Esophagus (tissue), 2 donors: ENCODE results near the gene ZNF384. TPM values are rescaled to one million over a fixed set of nuclear protein-coding genes. Genes with fewer than 3 reads are reported as not detected.
A peak's percentile ranks its signal among the peaks of the same experiment; 100 is the strongest.

Experiments
- H3K27ac ChIP-seq, 2 donors: one replicate each; pipeline ENCODE4 v1.5.1; 2013; ENCODE audit warnings: low read depth in 2 of 2, mild to moderate bottlenecking in 2 of 2, inconsistent platforms in 1 of 2, low read length in 1 of 2, moderate library complexity in 1 of 2
- H3K27me3 ChIP-seq, 2 donors: one replicate each; pipeline ENCODE4 v1.6.1; 2013; ENCODE audit warnings: low read length in 2 of 2, control low read depth in 1 of 2, mild to moderate bottlenecking in 1 of 2; ENCODE audit not compliant: insufficient read depth in 2 of 2, control insufficient read depth in 1 of 2
- H3K36me3 ChIP-seq, 2 donors: one replicate each; pipeline ENCODE4 v1.6.1; 2013; ENCODE audit warnings: low read length in 1 of 2; ENCODE audit not compliant: control insufficient read depth in 2 of 2, insufficient read depth in 2 of 2
- H3K4me1 ChIP-seq, 2 donors: one replicate each; pipeline ENCODE4 v1.6.1; 2013; ENCODE audit warnings: low read length in 1 of 2; ENCODE audit not compliant: control insufficient read depth in 2 of 2, insufficient read depth in 2 of 2
- H3K4me3 ChIP-seq, 2 donors: one replicate each; pipeline ENCODE4 v1.5.1; 2013; ENCODE audit warnings: low read length in 2 of 2, mild to moderate bottlenecking in 2 of 2, low read depth in 1 of 2, moderate library complexity in 1 of 2
- H3K9me3 ChIP-seq, 2 donors: one replicate each; pipeline ENCODE4 v1.6.1; 2013; ENCODE audit warnings: mild to moderate bottlenecking in 2 of 2, low read depth in 1 of 2, low read length in 1 of 2, moderate library complexity in 1 of 2; ENCODE audit not compliant: control insufficient read depth in 2 of 2, insufficient read depth in 1 of 2
- WGBS, 2 donors: extraction: QIAGEN DNeasy Blood & Tissue Kit; methylation state at CpG; one replicate each; pipeline ENCODE4 v1.1.7; 2013; 5-methylcytosine and 5-hydroxymethylcytosine counted together
- polyA plus RNA-seq, 2 donors: library from polyadenylated mRNA; stranded (reverse); fragments of 200-250 nt; gene quantifications; one replicate each; pipeline ENCODE4 v1.2.3, GENCODE V29; 2013
- donor health status: healthy with polysubstance abuse.
- donor health status: Bipolar disorder and iron deficiency.

ZNF384 gene
- polyA plus RNA-seq, 2 donors, result 22.2 to 26.9 TPM

DNA sequence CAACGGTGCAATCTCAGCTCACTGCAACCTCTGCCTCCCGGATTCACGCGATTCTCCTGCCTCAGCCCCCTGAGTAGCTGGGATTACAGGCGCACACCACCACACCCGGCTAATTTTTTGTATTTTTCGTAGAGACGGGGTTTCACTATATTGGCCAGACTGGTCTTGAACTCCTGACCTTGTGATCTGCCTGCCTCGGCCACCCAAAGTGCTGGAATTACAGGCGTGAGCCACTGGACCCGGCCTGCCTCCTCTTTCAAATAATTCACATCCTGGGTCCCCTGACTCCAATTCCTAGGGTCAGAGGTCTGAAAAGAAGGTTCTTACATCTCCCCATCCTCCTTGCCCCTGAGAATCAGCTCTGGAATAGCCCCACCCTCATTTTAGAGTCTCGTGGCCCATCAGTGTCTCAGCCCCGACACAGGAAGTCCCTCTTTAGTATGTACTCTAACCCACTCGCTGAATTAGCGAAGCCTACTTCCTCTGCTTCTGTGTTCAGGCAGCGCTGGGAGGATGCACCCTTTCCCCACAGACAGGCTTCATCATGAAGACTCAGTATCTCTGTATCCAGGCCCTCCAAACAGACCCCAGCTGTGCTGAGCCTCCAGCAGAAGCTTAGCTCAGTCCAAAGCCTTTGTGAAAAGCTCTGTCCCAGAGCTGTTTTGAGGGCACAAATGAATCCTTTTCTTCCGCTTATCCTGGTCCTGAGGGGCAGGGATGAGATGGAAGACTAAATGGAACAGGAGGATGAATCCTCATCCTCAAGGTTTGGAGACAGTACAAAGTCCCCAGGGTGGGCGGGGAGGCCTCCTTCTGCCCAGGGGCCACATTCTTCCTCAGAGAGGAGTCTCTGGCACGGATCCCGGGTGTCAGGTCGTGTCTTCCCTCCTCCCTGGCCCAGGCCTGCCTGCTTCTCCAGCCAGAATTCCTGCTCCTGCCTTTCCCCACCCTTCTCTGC lies 56.9 kb downstream of the ZNF384 start:
- WGBS, 2 donors, result 50 to 58% methylated on average over 21 of the region's 21 CpGs
- H3K9me3 ChIP-seq, result no peaks in the 10 kb centered on the region
- peaks cover 0 to 18% of the 10 kb centered on the region in 2 donors for H3K4me1 ChIP-seq
- H3K36me3 ChIP-seq, result peaks cover 0 to 3% of the 10 kb centered on the region in 2 donors
- H3K4me3 ChIP-seq, result no peak overlapping the region
- H3K27ac ChIP-seq, result peak overlapping the region in 1 of 2 donors; percentile 6
- H3K27me3 ChIP-seq, result no peaks in the 10 kb centered on the region

DNA sequence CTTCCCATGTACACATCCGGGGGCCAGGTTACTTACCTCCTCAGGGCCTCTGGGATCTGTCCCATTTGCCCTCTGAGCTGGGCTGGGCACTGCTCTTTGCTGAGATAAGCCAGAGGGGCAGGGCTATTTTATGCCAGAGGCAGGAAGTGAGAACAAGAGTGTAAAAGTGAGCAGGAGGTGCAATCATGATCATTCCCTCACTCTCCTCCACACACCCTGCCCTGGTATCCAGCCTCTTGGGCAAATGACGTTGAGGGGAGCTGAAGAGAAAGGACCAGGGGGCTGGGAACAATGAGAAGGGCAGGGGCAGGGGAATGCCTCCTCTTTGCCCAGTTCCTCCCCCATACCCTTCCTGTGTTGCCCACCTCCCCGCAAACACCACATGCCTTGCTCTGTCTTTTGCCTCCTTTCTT lies 57.6 kb downstream of the ZNF384 start:
- WGBS, 2 donors, result 73 to 76% methylated on average over 3 of the region's 3 CpGs
- Histone ChIP-seq H3K27me3 (no peaks in the 10 kb centered on the region), H3K9me3 (no peaks in the 10 kb centered on the region), H3K27ac (no peak overlapping the region), H3K36me3 (peaks cover 0 to 3% of the 10 kb centered on the region in 2 donors), H3K4me3 (no peak overlapping the region), H3K4me1 (peaks cover 0 to 18% of the 10 kb centered on the region in 2 donors)

DNA sequence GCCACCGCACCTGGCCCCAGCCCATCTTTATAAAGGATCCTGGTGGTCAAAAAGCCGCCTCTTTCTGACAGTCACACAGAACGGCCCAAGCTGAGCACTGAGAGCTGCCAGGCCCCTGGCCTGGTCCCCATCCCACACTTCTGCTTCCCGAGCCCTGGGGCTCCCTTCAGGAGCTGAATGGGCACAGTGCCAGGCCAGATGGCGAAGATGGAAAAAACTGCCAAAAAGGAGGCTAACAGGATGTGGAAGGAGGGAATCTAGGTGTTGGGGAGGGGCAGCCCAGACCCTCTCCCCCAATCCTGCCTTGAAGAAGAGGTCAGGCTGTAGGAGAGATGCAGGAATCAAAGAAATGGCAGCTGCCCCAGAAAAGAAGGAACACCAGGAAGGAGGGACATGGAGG lies 58.4 kb downstream of the ZNF384 start:
- H3K4me3 ChIP-seq, result no peak overlapping the region
- H3K4me1 ChIP-seq, result peaks cover 0 to 18% of the 10 kb centered on the region in 2 donors
- no peaks in the 10 kb centered on the region for H3K9me3 ChIP-seq
- no peak overlapping the region for H3K27ac ChIP-seq
- H3K27me3 ChIP-seq, result no peaks in the 10 kb centered on the region
- H3K36me3 ChIP-seq, result peaks cover 0 to 3% of the 10 kb centered on the region in 2 donors
- WGBS, 2 donors, result 55 to 64% methylated on average over 5 of the region's 5 CpGs

DNA sequence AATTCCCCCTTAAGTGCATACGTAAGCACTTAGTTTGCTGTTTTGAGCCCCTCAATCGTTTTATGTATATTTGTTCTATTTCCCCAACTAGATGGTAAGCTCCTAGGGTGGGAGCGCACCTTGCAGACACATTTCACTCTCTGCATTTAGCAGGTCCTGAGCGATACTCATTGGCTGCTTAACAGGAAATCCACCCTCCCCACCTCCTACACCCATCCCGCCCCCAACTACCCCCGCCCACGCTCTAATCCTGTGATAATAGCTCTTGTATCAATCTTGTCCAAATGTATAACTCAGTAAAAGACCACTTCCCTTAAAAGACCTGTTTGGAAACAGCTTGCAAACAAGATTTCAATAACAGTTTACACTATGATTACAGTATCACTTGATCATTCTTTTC lies 61.6 kb downstream of the ZNF384 start:
- Histone ChIP-seq H3K27me3 (no peaks in the 10 kb centered on the region), H3K36me3 (peaks cover 0 to 3% of the 10 kb centered on the region in 2 donors), H3K4me3 (no peak overlapping the region), H3K27ac (no peak overlapping the region), H3K9me3 (no peaks in the 10 kb centered on the region), H3K4me1 (peaks cover 0 to 9% of the 10 kb centered on the region in 2 donors)
- 41 to 55% methylated on average over 7 of the region's 7 CpGs for WGBS, 2 donors

DNA sequence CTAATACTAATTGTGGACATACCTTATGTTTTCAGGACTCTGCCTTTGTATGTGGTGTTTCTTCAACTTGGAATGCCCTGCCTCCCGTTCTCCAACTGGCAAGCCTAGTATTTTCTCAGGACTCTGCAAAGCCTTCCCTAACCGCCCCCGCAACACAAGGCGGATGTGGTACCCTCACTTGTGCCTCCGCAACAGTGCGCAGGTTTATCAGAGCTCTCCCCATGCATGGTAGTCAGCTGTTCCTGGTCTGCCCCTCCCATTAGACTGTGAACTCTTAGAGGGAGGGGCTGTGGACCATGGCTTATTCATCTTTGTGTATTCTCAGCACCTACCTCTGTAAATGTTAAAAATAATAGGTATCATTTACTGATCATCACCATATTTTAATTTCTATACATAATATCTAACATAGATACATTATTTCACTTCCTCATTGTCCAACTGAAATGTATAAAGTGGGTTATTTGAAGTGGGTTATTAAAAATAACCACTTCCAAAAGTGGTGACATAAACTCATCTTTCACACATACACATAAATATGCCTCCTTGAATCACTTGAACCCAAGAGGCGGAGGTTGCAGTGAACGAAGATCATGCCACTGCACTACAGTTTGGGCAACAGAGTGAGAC lies 62.4 kb downstream of the ZNF384 start:
- 67 to 81% methylated on average over 8 of the region's 8 CpGs for WGBS, 2 donors
- Histone ChIP-seq H3K27ac (no peak overlapping the region), H3K9me3 (no peaks in the 10 kb centered on the region), H3K4me3 (no peak overlapping the region), H3K4me1 (peaks cover 0 to 5% of the 10 kb centered on the region in 2 donors), H3K27me3 (no peaks in the 10 kb centered on the region), H3K36me3 (peaks cover 0 to 3% of the 10 kb centered on the region in 2 donors)

DNA sequence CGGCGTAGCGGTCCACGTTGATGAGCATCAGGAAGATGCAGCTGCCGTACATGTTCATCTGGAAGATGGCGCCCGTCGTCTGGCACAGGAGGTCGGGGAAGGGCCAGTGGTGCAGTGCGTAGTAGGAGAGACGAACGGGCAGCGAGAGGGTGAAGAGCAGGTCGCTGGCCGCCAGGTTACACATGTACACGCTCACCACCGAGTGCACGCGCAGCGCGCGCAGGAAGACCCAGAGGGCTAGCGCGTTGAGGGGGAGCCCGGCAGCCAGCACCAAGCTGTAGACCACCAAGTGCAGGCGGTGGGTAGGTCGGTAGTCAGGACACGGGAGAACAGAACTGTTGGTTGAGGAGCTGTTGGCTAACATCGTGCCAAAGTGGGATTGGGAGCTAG lies 68.3 kb downstream of the ZNF384 start:
- peaks cover 0 to 17% of the 10 kb centered on the region in 2 donors for H3K36me3 ChIP-seq
- no peak overlapping the region for H3K4me3 ChIP-seq
- H3K27me3 ChIP-seq, result no peaks in the 10 kb centered on the region
- peaks cover 0 to 3% of the 10 kb centered on the region in 2 donors for H3K9me3 ChIP-seq
- H3K27ac ChIP-seq, result no peak overlapping the region
- WGBS, 2 donors, result 84 to 90% methylated on average over 29 of the region's 29 CpGs
- peaks cover 0 to 4% of the 10 kb centered on the region in 2 donors for H3K4me1 ChIP-seq

DNA sequence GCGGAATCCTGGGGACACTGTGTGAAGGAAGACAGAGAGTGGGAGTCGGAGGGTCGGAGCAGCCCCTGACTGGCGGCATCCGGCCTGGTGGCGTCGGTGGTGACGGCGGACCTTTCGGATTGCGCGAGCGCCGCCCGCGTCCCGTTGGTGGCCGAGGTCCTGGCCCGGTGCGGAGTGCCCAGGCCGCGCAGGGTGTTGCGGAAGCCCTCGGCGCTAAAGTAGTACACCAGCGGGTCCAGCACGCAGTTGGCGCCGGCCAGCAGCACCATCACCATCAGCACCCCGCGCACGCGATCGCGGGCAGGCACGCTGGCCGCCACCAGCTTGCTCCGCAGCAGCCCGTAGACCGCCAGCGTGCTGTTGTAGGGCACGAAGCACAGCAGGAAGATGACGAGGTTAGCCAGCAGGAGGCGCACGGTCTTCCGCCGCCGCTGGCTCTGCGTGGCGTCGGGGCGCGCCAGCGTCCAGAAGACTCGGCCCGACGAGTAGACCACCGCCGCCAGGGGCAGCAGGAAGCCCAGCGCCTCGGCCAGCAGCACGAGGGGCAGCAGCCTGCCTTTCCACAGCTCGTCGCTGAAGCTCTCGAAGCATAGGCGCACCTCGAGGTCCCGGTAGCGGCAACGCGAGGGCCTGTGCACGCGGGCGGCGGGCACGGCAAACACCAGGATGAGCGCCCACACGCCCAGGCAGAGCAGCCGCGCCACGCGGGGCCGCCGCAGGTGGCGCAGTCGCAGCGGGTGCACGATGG lies 68.9 kb downstream of the ZNF384 start:
- H3K4me1 ChIP-seq, result peaks cover 0 to 4% of the 10 kb centered on the region in 2 donors
- H3K27ac ChIP-seq, result no peak overlapping the region
- H3K27me3 ChIP-seq, result no peaks in the 10 kb centered on the region
- peaks cover 0 to 17% of the 10 kb centered on the region in 2 donors for H3K36me3 ChIP-seq
- no peak overlapping the region for H3K4me3 ChIP-seq
- WGBS, 2 donors, result 59 to 62% methylated on average over 88 of the region's 88 CpGs
- peaks cover 0 to 3% of the 10 kb centered on the region in 2 donors for H3K9me3 ChIP-seq

DNA sequence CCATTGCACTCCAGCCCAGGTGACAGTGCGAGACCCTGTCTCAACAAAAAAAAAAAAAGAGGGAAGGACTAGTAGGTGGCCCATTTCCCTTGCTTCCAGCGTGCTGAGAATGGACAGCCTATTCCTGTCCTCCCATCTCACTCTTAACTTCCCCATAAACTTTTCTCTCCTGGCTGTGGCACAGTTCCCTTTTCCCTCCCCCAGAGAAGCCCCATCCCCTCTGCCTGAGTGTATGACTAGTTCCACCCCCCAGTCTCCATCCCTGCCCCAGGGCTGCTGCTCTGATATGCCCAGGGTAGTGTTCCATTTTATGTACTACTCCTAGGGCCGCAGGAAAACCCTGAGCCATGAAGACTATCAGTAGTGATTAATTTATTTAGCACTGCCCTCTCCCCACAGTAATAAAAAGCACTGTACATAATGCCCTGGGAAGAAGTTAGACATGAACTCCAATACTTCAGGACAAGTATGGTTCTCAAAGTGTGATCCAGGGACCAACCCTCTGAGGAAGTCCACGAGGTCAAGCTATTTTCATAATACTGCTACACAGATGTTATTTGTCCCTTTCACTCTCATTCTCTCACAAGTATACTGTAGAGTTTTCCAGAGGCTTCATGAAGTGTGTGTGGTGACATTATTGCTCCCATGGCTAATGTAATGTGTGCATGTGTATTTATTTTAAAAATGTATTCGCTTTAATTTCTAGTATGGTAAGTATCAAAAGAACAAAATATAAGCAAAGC lies 70.5 kb downstream of the ZNF384 start:
- Histone ChIP-seq H3K4me3 (no peak overlapping the region), H3K9me3 (peaks cover 0 to 3% of the 10 kb centered on the region in 2 donors), H3K36me3 (peaks cover 0 to 17% of the 10 kb centered on the region in 2 donors), H3K27ac (no peak overlapping the region), H3K27me3 (no peaks in the 10 kb centered on the region), H3K4me1 (peaks cover 0 to 7% of the 10 kb centered on the region in 2 donors)
- WGBS, 2 donors, result 79 to 83% methylated on average over 5 of the region's 5 CpGs
